NCI-H1105 (cell line): Measurements from ENCODE around the gene UGGT2.
"Not testable (repeated sequence)": the region's sequence is repeated elsewhere in the genome, so short reads cannot be mapped to it uniquely, and the experiment has no call there.

Source experiments
- DNase-seq: peaks from one replicate; lab custom pipeline; 2025; lab: John Stamatoyannopoulos, UW

The UGGT2 gene

DNA sequence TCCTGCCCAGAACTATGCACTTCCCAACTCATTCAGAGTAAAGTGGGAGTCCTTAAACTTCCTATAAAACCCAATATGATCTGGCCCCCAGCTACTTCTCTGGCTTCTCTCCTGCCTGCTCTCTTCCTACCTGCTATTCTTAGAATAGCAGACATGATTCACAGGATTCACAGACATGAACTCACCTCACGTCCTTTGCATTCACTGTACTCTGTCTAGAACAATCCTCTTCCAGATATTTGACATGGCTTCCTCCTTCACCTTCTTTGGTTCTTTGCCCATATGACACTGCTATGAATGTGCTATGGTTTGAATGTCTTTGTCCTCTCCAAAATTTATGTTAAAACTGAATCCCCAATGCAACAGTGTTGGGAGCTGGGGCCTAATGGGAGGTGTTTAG lies 154.9 kb downstream of the UGGT2 start:
- no peak for DNase-seq

DNA sequence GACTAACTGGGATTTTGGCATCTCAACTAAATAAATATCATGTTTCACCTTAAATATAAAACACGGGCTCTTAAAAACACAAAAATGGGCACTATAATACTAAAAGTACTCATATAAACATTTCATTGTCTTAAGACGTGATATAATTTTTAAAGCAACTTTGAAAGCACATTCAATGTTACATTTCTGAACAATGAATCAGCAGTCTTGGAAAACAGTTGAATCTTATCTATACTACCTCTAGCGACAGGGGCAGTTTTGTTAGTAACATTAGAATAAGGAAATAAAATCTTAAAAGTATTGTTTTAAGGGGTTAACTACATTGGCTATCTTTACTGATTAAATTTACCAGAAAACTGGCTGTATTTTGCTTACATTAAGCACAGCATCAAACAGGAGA lies 156.9 kb downstream of the UGGT2 start:
- no peak for DNase-seq

DNA sequence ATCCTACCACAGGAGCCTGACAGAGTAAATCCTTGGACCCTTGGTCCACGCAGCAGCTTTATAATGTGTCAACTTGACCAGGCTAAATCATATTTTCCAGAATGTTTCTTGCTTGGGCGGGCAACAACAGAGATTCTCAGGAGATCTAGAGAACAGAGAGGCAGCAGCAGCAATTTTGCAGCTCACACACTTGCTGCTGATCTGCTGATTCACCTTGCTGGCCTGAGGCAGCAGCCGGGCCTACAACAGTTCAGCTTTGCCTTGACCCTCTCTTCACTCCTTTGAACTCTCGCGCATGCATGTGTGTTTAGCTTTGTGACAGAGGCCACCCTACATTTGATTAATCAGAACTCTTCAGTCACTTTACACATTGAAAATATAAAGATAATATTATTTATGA lies 159.3 kb downstream of the UGGT2 start:
- DNase-seq: no peak

DNA sequence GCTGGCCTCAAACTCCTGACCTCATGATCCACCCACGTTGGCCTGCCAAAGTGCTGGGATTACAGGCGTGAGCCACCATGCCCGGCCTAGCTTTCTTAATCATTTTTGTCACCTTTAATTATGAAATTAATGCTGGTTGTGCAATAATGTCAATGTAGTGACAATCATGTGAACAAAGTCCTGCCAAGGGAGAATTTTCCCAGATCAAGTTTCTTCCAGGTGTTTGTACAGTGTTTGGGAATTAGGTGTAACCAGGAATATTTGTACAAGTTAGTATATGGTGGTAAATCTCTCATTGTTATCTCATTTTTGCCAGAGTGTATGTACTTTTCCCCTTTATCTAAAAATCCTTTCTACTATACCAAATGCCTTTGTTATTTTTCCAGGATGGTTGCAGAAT lies 171.1 kb downstream of the UGGT2 start:
- DNase-seq: no peak

DNA sequence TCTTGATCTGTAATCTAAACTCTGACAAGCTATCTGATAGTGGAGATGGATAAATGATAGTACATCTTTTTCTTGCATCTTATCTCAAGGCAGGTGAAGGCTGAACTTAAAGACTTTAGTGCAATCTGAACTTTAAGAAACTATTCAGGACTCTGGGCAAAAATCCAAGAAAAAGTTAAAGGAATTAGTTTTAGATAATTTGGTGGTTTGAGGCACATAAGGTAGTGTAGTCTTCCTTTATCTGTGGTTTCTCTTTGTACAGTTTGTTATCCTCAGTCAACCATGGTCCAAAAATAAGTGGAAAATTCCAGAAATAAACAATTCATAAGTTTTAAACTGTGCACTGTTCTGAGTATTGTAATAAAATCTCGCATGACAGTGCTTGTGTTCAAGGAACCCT lies 172.9 kb downstream of the UGGT2 start:
- DNase-seq: no peak

DNA sequence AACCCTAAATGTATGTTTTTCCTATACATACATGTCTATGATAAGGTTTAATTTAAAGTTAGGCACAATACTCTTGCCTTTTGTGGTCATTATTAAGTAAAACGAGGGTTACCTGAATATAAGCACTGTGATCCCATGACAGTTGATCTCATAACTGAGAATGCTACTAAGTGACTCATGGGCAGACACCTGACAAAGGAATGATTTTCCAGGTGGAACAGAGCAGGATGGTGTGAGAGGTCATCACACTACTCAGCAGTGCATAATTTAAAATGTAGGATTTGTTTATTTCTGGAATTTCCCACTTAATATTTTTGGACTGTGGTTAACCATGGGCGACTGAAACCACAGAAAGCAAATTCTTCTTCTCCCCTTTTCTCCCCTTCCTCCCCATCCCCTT lies 178.9 kb downstream of the UGGT2 start:
- no peak for DNase-seq

DNA sequence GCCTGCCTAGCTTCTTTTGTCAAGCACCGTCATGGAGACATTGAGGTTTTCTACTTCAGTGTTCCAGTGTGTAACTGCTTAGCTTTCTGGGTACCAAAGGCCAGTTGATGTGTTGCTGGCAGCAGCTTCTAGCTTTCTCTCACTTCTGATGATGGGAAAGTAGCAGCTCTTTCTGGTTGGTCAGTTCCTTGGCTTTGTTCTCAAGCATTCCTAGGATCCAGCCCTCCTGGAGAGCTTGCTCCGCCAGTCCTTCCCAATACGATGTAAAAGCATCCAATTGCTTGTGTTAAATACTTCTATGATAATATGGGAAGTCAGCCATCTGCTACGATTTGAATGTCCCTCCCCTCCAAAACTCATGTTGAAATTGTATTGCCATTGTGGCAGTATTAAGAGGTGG lies 182.8 kb downstream of the UGGT2 start:
- DNase-seq: no peak

DNA sequence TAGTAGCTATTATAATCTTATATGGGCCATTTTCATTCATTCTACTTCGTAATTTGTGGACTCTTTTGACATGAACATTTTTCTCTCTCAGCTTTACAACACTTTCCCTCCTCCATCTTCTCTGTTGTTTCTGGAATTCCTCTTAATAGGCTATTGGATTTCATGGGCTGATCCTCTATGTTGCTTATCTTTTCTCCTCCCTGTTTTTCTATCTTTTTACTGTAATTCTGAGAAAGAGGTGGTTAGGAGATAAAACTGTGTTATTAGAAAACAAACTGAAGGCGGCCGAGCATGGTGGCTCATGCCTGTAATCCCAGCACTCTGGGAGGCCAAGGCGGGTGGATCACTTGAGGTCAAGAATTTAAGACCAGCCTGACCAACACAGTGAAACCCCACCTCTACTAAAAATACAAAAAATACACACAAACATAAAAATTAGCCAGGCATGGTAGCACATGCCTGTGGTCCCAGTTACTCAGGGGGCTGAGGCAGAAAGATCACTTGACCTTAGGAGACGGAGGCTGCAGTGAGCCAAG lies 188.1 kb downstream of the UGGT2 start:
- no peak for DNase-seq

DNA sequence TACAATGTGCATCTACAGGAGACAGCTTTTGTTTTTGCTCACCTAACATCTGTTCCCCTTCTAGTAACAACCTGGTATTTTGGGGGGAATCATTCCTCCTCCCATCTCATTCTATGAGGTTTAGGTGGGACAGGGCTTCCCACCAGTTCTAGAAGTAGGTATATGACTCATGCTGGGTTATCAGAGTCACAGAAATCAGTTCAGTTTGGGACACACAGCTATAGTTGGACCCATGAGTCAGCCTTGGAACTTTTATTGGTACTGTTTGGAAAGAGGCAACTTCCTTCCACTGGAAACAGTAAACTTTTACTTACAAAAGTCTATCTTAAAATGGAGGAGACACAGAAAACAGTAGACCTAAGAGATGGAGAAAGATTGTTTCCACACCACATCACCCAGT lies 190.8 kb downstream of the UGGT2 start:
- no peak for DNase-seq

DNA sequence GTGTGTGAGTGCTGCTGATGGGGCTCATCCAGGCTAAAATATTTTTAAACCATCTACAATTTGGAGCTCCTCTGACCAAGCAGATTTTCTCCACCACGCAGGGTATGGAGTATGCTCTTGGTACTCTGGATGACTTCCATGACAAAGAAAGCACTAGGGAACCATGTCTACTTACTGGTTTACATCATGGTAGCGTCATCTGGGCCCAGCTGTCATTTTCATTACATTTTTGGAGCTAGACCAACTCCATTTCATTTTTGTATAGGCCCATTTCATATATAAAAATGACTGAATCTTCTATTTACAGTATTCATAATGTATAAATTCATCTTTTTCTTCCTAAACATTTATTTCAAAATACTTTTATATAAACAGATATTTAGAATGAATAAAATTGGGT lies 191.9 kb downstream of the UGGT2 start:
- no peak for DNase-seq

DNA sequence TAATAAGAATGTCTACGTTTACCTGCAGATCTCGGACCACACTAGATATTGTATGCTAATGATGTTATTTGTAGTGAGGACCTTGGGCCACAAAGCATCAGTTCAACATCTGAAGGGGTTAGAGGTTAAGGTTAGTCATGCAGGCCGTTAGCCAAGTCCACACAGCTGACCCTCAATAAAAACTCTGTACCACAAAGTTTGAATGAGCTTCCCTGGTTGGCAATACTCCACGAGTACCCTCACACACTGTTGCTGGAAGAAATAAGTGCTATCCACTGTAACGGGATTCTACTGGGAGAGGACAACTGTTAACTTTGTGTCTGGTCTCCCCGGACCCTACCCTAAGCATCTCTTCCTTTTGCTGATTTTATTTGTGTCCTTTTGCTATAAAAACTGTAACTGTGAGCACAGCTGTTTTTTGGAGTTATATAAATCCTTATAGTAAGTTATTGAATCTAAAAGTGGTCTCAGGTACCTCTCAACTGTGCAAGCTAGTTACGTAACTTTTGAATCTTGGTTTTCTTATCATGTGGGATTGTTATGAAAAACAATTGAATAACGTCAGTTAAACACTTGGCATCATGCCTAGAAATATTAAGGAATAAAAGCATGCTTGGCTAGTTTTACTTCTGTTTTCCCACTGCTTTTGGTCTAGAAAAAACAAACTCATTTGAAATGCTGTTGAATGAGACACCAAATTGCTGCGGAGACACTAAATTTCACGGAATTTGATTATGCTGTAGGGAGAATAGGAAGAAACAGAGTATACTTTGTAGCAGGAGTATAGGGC lies 194.7 kb downstream of the UGGT2 start:
- DNase-seq: no peak

DNA sequence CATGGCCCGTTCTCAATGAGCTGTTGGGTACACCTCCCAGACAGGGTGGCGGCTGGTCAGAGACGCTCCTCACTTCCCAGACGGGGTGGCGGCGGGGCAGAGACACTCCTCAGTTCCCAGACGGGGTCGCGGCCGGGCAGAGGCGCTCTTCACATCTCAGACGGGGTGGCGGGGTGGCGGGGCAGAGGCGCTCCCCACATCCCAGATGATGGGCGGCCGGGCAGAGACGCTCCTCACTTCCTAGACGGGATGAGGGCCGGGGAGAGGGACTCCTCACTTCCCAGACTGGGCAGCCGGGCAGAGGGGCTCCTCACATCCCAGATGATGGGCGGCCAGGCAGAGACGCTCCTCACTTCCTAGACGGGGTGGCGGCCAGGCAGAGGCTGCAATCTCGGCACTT lies 207.5 kb downstream of the UGGT2 start:
- DNase-seq: not testable (repeated sequence)

DNA sequence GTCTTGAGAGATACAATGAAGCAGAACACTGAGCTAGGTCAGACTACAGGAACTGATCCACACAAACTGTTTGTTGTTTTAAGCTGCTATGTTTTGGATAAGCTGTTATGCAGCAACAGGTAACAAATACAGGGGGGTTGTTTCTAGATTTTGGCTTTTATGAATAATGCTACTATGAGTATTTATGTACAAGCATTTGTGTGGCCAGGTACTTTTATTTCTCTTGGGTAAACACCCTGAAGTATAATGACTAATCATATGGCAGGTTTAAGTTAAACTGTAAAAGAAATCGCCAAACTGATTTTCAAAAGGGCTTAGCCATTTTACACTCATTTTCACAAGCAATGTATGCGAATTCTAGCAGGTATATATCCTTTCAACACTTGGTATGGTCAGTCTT lies 210.3 kb downstream of the UGGT2 start:
- no peak for DNase-seq

DNA sequence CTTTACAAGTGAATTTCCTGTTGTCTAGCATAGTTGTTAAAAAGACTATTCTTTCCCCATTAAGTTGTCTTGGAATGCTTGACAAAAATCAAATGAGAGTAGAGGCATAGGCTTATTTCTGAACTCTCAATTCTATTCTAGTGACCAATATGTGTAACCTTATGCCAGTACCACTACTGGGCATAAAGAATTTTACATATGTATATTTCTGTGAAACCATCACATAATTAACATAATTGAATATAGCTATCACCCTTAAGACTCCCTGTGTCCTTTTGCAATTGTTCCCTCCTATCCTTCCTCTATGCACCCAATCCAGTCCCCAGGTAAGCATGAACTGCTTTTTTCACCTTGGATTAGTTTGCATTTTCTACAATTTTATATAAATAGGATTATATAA lies 211.3 kb downstream of the UGGT2 start:
- DNase-seq: no peak

DNA sequence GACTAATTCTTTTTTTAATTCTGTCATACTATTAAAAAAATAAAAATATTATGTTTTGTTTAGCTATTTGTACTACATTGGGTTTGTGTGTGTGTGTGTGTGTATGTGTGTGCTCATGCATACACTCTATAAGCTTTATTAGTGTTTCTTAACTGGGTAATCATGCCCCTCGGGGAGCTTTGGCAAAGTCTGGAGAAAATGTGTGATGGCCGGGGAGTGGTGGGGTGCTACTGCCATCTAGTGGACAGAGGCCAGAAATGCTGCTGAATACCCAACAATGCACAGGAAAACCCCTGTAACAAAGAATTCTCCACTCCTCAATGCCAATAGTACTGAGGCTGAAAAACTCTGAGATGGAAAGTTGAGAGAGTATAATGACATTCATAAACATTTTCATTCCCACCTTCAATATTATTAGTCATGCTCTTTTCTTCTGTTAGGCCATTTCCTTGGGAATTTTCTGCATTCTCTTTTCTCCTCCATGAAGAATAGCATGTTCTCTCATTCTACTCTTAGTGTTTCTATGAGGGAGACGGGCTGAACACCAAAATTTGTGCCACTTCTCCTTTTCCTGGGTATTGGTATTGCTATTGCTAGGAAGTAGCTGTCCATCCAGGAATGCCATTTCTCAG lies 219.0 kb downstream of the UGGT2 start:
- DNase-seq: no peak

DNA sequence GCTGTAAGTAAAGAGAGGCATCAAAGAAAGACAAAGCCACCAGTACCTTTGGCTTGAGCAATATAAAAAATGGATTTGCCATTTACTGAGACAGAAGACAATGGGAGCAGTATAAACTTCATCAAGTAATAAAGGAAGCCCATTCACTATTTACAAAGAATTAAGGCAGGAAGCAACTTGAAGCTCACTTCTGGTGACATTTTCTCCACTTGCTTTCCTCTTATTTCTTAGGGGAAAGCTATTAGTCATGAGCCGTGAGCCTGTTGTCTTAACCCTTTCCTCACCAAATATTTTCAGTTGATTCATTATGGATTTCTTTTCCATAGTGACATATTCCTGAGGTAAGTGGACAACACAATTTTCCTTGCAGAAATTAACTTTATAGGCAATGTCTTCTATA lies 219.5 kb downstream of the UGGT2 start:
- no peak for DNase-seq

DNA sequence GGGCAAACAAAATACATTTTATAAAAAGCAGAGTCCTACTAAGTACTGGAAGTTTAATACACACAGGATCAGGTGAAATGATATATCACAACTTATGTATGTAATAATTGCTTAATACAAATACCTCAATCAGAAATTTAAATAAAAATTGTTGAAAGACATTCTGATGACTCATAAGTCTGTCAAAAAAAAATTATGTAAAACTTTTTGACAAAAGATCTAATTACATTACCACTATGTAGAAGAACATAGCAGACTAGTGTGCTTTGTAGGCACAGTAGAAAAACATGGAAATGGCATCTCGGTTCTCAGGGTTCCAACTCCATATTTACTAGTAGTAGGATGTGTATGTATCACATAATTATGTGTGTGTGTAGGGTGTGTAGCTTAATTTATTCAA lies 220.1 kb downstream of the UGGT2 start:
- DNase-seq: no peak

DNA sequence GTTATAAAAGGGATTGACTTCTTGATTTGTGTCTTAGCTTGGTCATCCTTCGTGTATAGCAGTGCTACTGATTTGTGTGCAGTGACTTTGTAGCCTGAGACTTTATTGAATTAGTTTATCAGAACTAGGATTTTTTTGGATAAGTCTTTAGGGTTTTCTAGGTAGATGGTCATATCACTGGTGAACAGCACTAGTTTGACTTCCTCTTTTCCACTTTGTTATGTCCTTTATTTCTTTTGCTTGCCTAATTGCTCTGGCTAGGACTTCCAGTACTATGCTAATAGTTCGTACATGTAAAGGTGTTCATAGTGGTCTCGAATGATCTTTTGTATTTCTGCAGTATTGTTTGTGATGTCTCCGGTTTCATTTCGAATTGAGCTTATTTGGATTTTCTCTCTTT lies 230.9 kb downstream of the UGGT2 start:
- DNase-seq: no peak

DNA sequence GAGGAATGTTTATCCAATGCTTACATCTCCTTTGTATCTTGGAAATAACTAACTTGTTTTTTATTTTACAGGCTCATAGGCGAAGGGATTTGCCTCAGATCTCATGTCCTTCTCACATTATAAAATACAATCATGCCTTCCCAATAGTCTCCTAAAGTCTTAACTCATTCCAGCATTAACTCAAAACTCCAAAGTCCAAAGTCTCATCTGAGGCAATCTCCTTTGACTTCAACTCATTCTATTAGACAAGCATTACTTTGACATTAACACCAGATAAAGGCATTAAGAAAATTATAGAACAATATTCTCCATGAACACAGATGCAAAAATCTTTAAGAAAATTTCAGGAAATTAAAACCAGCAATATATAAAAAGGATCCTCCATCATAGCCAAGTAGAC lies 238.7 kb downstream of the UGGT2 start:
- no peak for DNase-seq

DNA sequence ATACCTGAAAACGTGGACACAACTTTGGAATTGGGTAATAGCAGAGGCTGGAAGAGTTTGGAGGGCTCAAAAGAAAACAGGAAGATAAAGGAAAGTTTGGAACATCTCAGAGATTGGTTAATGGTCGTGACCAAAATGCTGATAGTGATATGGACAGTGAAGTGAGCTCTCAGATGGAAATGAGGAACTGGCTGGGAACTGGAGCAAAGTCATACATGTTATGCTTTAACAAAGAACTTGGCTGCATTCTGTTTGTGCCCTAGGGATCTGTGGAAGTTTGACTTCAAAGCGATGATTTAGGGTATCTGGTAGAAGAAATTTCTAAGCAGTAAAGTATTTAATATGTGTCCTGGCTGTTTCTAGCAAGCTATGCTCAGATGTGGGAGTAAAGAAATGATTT lies 240.1 kb downstream of the UGGT2 start:
- no peak for DNase-seq

DNA sequence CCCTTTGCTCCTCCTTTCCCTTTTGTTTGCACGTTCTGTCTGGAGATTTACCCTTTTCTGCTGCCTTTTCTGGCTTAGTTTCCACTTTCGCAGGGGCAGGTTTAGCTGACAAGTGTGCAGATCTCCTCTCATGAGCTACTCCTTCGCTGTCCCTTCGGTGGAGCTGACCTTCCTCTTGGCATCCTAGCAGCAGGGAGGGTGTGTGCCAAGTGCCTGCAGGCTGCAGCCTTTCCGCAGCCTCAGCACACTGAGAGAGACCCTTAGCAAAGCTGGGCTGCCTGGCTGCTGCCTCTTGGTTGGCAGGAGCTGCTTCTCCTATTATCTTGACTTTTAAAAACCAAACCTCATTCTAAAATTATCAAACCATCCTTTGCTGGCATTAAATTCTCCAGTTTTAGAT lies 243.8 kb downstream of the UGGT2 start:
- no peak for DNase-seq

DNA sequence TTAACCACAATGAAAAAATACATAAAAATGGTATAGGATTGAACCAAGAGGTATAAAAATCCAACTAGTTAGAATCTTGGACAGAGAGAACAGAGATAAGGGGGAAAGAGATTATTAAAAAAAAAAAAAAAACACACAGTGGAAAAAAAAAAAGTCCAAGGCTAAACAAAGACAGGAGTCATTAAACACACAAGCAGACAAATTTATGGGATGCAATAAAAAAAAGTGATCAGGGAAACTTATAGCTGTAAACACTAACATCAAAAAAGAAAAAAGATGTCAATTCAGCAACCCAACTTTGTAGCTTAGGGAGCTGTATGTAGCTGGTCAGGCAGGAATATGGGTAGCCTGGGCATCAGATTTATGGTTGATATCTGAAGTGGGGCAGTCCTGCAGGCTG lies 247.3 kb downstream of the UGGT2 start:
- no peak for DNase-seq

DNA sequence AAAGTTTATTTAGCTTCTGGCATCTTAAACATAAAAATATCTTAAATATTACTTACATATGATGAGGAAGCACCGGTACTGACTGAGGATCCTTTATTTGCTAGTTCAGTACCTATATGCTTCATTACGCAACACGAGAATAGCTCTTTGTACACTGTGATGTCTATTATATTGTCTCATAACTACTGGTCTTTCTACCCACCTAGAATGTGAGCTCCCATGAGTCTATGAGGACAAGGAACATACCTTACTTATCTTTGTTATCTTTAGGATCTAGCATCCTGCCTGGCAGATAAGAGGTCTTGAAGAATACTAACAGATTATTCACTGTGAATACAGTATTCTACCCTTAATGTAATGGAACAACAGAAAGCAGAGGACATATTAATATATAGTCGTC lies 251.4 kb downstream of the UGGT2 start:
- DNase-seq: no peak

DNA sequence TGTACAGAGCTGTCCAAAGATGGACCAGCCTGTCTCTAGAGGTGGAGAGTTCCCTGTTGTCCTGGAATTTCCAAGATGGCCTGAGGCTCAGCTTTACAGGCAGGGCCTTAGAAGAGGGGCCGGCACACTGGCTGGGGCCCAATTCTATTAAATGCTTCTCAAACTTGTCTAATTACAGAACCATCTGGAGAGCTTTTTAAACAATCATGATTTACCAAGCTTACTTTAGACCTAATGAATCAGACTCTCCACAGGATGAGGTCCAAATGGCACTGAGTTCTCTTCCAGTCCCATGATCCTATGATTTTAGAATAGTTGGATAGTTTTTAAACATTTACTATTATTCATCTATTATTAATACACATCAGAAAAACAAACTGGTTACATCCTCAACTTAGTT lies 252.8 kb downstream of the UGGT2 start:
- no peak for DNase-seq
